B cell (primary cell): ENCODE data around the gene ELFN2. TPM values are rescaled to one million over a fixed set of nuclear protein-coding genes. Genes with fewer than 3 reads are reported as not detected.

ENCODE experiments used
- ATAC-seq: fragments of 200-7000 bp; cut with Tn5 transposase; one replicate; pipeline ENCODE4 v1.10.0; 2021; ENCODE audit warnings: low read depth, mild to moderate bottlenecking, moderate number of reproducible peaks, moderate library complexity
- CTCF ChIA-PET: fragments of 350-600 bp; sonication (Branson Sonifier 250); formaldehyde crosslinking; loops from one replicate; lab custom pipeline; 2021; ENCODE audit warnings: antibody characterized with exemption, inconsistent platforms; lab: Charles Lee
- POLR2A ChIA-PET: fragments of 350-600 bp; sonication (Branson Sonifier 250); formaldehyde crosslinking; loops from one replicate; lab custom pipeline; 2021; ENCODE audit warnings: antibody characterized with exemption; lab: Charles Lee
- DNase-seq: peaks from one replicate; pipeline ENCODE4 v3.0.0; 2013
- H2AFZ ChIP-seq: 2 replicates; pipeline ENCODE4 v1.6.1; 2012; ENCODE audit warnings: mild to moderate bottlenecking, low read depth, low read length; ENCODE audit not compliant: insufficient read depth, poor library complexity, severe bottlenecking
- H3K27ac ChIP-seq, 2 donors: 1 replicate in 1 of 2; 2 replicates in 1 of 2; pipeline ENCODE4 v1.5.1; 2012 to 2013; ENCODE audit warnings: low read length in 2 of 2, mild to moderate bottlenecking in 2 of 2, moderate library complexity in 1 of 2
- H3K27me3 ChIP-seq, 4 experiments: fragments of 200-600 bp in 1 of 4; sonication (generic) in 1 of 4; replicated peaks in 1 of 4; 1 replicate in 2 of 4; 2 replicates in 2 of 4; pipeline versions ENCODE4 v1.6.1 to v1.7.0; 2013 to 2016; ENCODE audit warnings: low read length in 3 of 4, mild to moderate bottlenecking in 2 of 4, mixed read lengths in 1 of 4, moderate library complexity in 1 of 4; ENCODE audit not compliant: insufficient read depth in 4 of 4, control insufficient read depth in 3 of 4; ENCODE audit errors: control extremely low read depth in 1 of 4
- H3K36me3 ChIP-seq, 2 experiments: replicated peaks in 1 of 2; 1 replicate in 1 of 2; 2 replicates in 1 of 2; pipeline versions ENCODE4 v1.6.1 to v1.7.1; 2013; ENCODE audit warnings: low read length in 1 of 2; ENCODE audit not compliant: insufficient read depth in 2 of 2, control insufficient read depth in 1 of 2; ENCODE audit errors: control extremely low read depth in 1 of 2, extremely low read depth in 1 of 2
- H3K4me1 ChIP-seq, 2 donors: fragments of 200-600 bp in 1 of 2; sonication (generic) in 1 of 2; 1 replicate in 1 of 2; 2 replicates in 1 of 2; pipeline versions ENCODE4 v1.5.1 to v1.6.1; 2013 to 2017; ENCODE audit warnings: low read length in 2 of 2; ENCODE audit not compliant: control insufficient read depth in 2 of 2, insufficient read depth in 2 of 2
- H3K4me2 ChIP-seq: replicated peaks from 2 replicates; pipeline ENCODE3; 2012; ENCODE audit warnings: mild to moderate bottlenecking, low read depth, low read length; ENCODE audit not compliant: poor library complexity, severe bottlenecking
- H3K4me3 ChIP-seq, 5 experiments: fragments of 200-600 bp in 1 of 5; sonication (generic) in 1 of 5; 1 replicate in 3 of 5; 2 replicates in 2 of 5; pipeline versions ENCODE4 v1.5.1 to v1.7.0; 2011 to 2016; ENCODE audit warnings: low read length in 4 of 5, mild to moderate bottlenecking in 4 of 5, low read depth in 2 of 5, control low read depth in 1 of 5, moderate library complexity in 1 of 5; ENCODE audit not compliant: insufficient read depth in 1 of 5; ENCODE audit errors: control extremely low read depth in 1 of 5, extremely low read depth in 1 of 5
- H3K79me2 ChIP-seq: fragments of 200-600 bp; sonication (generic); one replicate; pipeline ENCODE4 v1.6.0; 2016; ENCODE audit warnings: low read length; ENCODE audit not compliant: control insufficient read depth, insufficient read depth
- H3K9ac ChIP-seq: fragments of 200-600 bp; sonication (generic); 2 replicates; pipeline ENCODE4 v1.6.1; 2017; ENCODE audit warnings: mild to moderate bottlenecking, low read length, moderate library complexity
- H3K9me3 ChIP-seq, 3 donors: one replicate each; pipeline versions ENCODE4 v1.6.1 to v1.7.1; 2013; ENCODE audit warnings: low read length in 2 of 3; ENCODE audit not compliant: control insufficient read depth in 2 of 3, insufficient read depth in 1 of 3; ENCODE audit errors: control extremely low read depth in 1 of 3
- H4K20me1 ChIP-seq: 2 replicates; pipeline ENCODE4 v1.6.0; 2012; ENCODE audit warnings: mild to moderate bottlenecking, low read length; ENCODE audit not compliant: insufficient read depth, control insufficient read depth, poor library complexity, severe bottlenecking
- H3K27ac Mint-ChIP-seq: one replicate; pipeline ENCODE4 v1.8.0; 2021; ENCODE audit warnings: mixed read lengths
- H3K27me3 Mint-ChIP-seq: one replicate; pipeline ENCODE4 v1.8.0; 2021; ENCODE audit warnings: mixed read lengths
- H3K4me1 Mint-ChIP-seq: one replicate; pipeline ENCODE4 v1.8.0; 2021; ENCODE audit warnings: mixed read lengths
- H3K4me3 Mint-ChIP-seq: one replicate; pipeline ENCODE4 v1.8.0; 2021; ENCODE audit warnings: mixed read lengths
- H3K9me3 Mint-ChIP-seq: one replicate; pipeline ENCODE4 v1.8.0; 2022; ENCODE audit warnings: mixed read lengths; ENCODE audit not compliant: insufficient read depth
- EZH2 ChIP-seq: IDR thresholded peaks from 2 replicates; pipeline ENCODE4 v1.6.1; 2012; ENCODE audit warnings: borderline replicate concordance, low read depth, mild to moderate bottlenecking, moderate library complexity, low read length; ENCODE audit not compliant: insufficient read depth, poor library complexity, severe bottlenecking
- WGBS: methylation state at CpG from one replicate; pipeline ENCODE4 v1.1.5; 2013; ENCODE audit warnings: missing lambda C conversion rate; ENCODE audit not compliant: insufficient coverage; 5-methylcytosine and 5-hydroxymethylcytosine counted together
- intact Hi-C: fragments of 100-400 bp; cut with micrococcal nuclease; formaldehyde crosslinking; loops from one replicate; pipeline ENCODE4 v1.10.0; 2022
- polyA plus RNA-seq: library from polyadenylated mRNA; depleted of rRNA; stranded (reverse); fragments of >200 nt; gene quantifications from 2 replicates; pipeline ENCODE4 v1.2.3, GENCODE V29; 2012
- total RNA-seq, 2 donors: library from RNA; stranded (reverse); fragments of 120-200 nt in 1 of 2; gene quantifications; 1 replicate in 1 of 2; 2 replicates in 1 of 2; pipeline versions ENCODE4 v1.2.3 to v1.2.4, GENCODE V29; 2013 to 2022
- TF ChIP-seq, protein P1 (sequence below): fragments of 200-600 bp; IDR thresholded peaks from one replicate; pipeline ENCODE4 v1.8.0; 2022; ENCODE audit warnings: antibody characterized with exemption, mild to moderate bottlenecking

ELFN2 gene
- total and polyA plus RNA-seq, 2 donors (not counting 1 experiment from before 2014, with no cell fraction given), result 0.07 to 0.12 TPM

DNA sequence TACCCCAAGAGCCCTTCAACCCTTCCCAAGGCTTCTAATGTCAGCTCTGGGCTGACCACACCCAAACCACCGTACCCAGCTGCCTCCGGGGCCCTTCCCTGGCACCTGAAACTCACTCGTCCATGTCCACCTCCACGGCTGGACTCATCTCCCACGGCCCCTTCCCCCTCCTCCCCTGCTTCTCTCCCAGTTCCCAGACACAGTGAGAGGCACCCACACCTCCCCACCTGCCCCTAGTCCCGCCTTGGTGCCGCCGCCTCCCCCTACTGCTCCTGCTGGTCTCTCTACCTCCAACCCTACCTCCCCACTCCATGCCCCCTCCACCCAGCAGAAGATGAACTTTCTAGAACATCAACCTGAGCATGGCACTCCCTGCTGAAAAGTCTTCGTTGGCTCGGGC, 39.5 kb downstream of the ELFN2 start:
- Mint-ChIP-seq H3K4me3 (no peak overlapping the region), H3K9me3 (no peaks in the 10 kb centered on the region), H3K27ac (no peak overlapping the region), H3K4me1 (peaks cover 12% of the 10 kb centered on the region), H3K27me3 (peaks cover 40% of the 10 kb centered on the region)
- no peak for TF ChIP-seq EZH2
- TF ChIP-seq, protein P1, sequence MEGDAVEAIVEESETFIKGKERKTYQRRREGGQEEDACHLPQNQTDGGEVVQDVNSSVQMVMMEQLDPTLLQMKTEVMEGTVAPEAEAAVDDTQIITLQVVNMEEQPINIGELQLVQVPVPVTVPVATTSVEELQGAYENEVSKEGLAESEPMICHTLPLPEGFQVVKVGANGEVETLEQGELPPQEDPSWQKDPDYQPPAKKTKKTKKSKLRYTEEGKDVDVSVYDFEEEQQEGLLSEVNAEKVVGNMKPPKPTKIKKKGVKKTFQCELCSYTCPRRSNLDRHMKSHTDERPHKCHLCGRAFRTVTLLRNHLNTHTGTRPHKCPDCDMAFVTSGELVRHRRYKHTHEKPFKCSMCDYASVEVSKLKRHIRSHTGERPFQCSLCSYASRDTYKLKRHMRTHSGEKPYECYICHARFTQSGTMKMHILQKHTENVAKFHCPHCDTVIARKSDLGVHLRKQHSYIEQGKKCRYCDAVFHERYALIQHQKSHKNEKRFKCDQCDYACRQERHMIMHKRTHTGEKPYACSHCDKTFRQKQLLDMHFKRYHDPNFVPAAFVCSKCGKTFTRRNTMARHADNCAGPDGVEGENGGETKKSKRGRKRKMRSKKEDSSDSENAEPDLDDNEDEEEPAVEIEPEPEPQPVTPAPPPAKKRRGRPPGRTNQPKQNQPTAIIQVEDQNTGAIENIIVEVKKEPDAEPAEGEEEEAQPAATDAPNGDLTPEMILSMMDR, result no peak
- Histone ChIP-seq H3K79me2 (no peaks in the 10 kb centered on the region), H4K20me1 (no peaks in the 10 kb centered on the region), H3K27me3 (peaks cover 0 to 21% (median 0%) of the 10 kb centered on the region in 4 experiments), H3K36me3 (no peaks in the 10 kb centered on the region), H2AFZ (no peak overlapping the region), H3K27ac (no peak overlapping the region), H3K4me2 (no peak overlapping the region), H3K4me1 (peaks cover 0 to 5% of the 10 kb centered on the region in 2 donors), H3K9me3 (no peaks in the 10 kb centered on the region), H3K9ac (no peak overlapping the region), H3K4me3 (no peak overlapping the region)
- no peak for ATAC-seq
- intact Hi-C loops, result no loop called here
- DNase-seq, result no peak
- WGBS, result 64% methylated on average over 10 of the region's 10 CpGs
- ChIA-PET POLR2A (no interaction called here), CTCF (no interaction called here)

DNA sequence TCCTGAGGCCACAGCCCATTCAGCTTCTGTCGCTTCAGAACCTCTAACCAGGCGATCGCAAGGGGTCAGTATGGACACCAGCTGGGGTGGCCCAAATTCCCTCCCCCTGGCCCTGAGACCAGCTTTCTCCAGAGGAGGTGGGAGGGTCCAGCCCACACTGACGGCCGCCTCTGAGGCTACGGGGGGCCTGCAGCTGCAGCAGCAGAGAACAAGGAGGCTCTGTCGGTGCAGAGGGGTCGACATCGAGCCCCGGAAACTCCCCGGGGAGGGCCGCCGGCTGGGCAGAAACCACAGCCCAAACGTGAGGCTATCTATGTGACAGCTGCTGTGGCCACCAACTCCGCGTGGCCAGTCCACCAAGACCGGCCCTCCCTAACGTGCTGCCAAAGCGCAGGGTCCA, 40.8 kb downstream of the ELFN2 start:
- no peak overlapping the region for H3K4me3 Mint-ChIP-seq
- H3K9me3 Mint-ChIP-seq, result no peaks in the 10 kb centered on the region
- ChIA-PET CTCF (interaction anchor here (0.6 to 1.3 kb wide), 2 partner anchors 8 to 70 kb away, joined by 3 to 6 read pairs; no protein-coding TSS in a partner anchor), POLR2A (no interaction called here)
- ATAC-seq (no peak), DNase-seq (no peak)
- H3K4me1 Mint-ChIP-seq, result peaks cover 14% of the 10 kb centered on the region
- Histone ChIP-seq H3K27ac (no peak overlapping the region), H3K4me2 (no peak overlapping the region), H2AFZ (no peak overlapping the region), H3K9ac (no peak overlapping the region), H3K4me1 (peaks cover 0 to 8% of the 10 kb centered on the region in 2 donors), H3K9me3 (no peaks in the 10 kb centered on the region), H4K20me1 (no peaks in the 10 kb centered on the region), H3K4me3 (no peak overlapping the region), H3K36me3 (no peaks in the 10 kb centered on the region), H3K79me2 (no peaks in the 10 kb centered on the region), H3K27me3 (peaks cover 0 to 21% (median 0%) of the 10 kb centered on the region in 4 experiments)
- WGBS, result 29% methylated on average over 19 of the region's 19 CpGs
- peaks cover 44% of the 10 kb centered on the region for H3K27me3 Mint-ChIP-seq
- intact Hi-C loops, result no loop called here
- H3K27ac Mint-ChIP-seq, result no peak overlapping the region
- TF ChIP-seq, protein P1, result no peak
- no peak for TF ChIP-seq EZH2
